Nephron progenitor cell (in vitro differentiated cells): ENCODE data around the gene PDK2.

ENCODE experiments used
- DNase-seq: peaks from one replicate; pipeline ENCODE4 v3.0.0; 2021
- H3K27ac Mint-ChIP-seq: 2 replicates; pipeline ENCODE4 v1.8.0; 2021; ENCODE audit warnings: mild to moderate bottlenecking, moderate library complexity, mixed read lengths
- H3K27me3 Mint-ChIP-seq: 2 replicates; pipeline ENCODE4 v1.8.0; 2021; ENCODE audit warnings: mild to moderate bottlenecking, low read depth, mixed read lengths; ENCODE audit not compliant: poor library complexity
- H3K36me3 Mint-ChIP-seq: 2 replicates; pipeline ENCODE4 v1.8.0; 2021; ENCODE audit warnings: low read depth, mixed read lengths
- H3K4me1 Mint-ChIP-seq: 2 replicates; pipeline ENCODE4 v1.8.0; 2021; ENCODE audit warnings: mixed read lengths
- H3K4me3 Mint-ChIP-seq: 2 replicates; pipeline ENCODE4 v1.8.0; 2021; ENCODE audit warnings: mild to moderate bottlenecking, moderate library complexity, mixed read lengths
- H3K9me3 Mint-ChIP-seq: 2 replicates; pipeline ENCODE4 v1.8.0; 2021; ENCODE audit warnings: mild to moderate bottlenecking, moderate library complexity, mixed read lengths
- TF ChIP-seq, protein P1 (sequence below): fragments of 200-600 bp; sonication (generic); IDR thresholded peaks from 2 replicates; pipeline ENCODE4 v1.5.0; 2021; ENCODE audit warnings: antibody characterized with exemption

Gene PDK2

DNA sequence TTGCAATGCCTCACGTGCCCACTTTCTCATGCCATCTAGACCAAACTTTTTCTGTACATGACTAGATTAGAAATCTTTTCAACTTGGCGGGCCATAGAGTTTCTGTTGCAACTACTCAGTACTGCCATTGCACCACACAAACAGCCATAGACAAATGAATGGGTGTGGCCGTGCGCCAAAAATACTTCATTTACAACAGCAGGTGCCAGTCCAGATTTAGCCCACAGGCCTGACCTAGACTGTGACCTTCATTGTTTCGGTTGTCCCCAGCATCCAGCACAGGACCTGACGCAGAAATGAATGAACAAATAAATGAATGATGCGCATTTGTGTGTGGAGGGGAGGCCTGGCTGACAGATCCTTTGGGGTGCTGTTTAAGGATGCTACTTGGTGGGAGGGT is 14.3 kb upstream of the PDK2 start:
- H3K27me3 Mint-ChIP-seq: peaks cover 38% of the 10 kb centered on the region
- TF ChIP-seq, protein P1, sequence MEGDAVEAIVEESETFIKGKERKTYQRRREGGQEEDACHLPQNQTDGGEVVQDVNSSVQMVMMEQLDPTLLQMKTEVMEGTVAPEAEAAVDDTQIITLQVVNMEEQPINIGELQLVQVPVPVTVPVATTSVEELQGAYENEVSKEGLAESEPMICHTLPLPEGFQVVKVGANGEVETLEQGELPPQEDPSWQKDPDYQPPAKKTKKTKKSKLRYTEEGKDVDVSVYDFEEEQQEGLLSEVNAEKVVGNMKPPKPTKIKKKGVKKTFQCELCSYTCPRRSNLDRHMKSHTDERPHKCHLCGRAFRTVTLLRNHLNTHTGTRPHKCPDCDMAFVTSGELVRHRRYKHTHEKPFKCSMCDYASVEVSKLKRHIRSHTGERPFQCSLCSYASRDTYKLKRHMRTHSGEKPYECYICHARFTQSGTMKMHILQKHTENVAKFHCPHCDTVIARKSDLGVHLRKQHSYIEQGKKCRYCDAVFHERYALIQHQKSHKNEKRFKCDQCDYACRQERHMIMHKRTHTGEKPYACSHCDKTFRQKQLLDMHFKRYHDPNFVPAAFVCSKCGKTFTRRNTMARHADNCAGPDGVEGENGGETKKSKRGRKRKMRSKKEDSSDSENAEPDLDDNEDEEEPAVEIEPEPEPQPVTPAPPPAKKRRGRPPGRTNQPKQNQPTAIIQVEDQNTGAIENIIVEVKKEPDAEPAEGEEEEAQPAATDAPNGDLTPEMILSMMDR: no peak
- no peak overlapping the region for H3K27ac Mint-ChIP-seq
- H3K36me3 Mint-ChIP-seq: peaks cover 4% of the 10 kb centered on the region
- H3K9me3 Mint-ChIP-seq: no peaks in the 10 kb centered on the region
- no peak for DNase-seq
- H3K4me1 Mint-ChIP-seq: peaks cover 15% of the 10 kb centered on the region
- H3K4me3 Mint-ChIP-seq: no peak overlapping the region

DNA sequence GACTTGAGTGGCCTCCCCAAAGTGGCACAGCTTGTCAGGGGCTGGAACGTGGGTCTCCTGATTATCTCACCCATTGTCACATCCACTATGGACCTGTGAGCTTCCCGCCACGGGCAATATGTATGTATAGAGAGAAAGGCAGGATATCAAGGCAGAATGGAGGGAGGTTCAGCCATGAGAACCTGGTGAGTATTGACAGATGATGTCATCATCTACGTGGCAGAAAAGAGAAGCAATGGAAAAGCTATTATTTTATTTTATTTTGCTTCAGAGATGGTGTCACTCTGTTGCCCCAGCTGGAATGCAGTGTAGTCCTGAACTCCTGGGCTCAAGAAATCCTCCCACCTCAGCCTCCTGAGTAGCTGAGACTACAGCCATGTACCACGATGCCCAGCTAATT is 13.4 kb upstream of the PDK2 start:
- DNase-seq: no peak
- H3K9me3 Mint-ChIP-seq: no peaks in the 10 kb centered on the region
- peaks cover 4% of the 10 kb centered on the region for H3K36me3 Mint-ChIP-seq
- no peak overlapping the region for H3K4me3 Mint-ChIP-seq
- H3K27me3 Mint-ChIP-seq: peaks cover 30% of the 10 kb centered on the region
- H3K27ac Mint-ChIP-seq: no peak overlapping the region
- TF ChIP-seq, protein P1: no peak
- H3K4me1 Mint-ChIP-seq: peaks cover 11% of the 10 kb centered on the region

DNA sequence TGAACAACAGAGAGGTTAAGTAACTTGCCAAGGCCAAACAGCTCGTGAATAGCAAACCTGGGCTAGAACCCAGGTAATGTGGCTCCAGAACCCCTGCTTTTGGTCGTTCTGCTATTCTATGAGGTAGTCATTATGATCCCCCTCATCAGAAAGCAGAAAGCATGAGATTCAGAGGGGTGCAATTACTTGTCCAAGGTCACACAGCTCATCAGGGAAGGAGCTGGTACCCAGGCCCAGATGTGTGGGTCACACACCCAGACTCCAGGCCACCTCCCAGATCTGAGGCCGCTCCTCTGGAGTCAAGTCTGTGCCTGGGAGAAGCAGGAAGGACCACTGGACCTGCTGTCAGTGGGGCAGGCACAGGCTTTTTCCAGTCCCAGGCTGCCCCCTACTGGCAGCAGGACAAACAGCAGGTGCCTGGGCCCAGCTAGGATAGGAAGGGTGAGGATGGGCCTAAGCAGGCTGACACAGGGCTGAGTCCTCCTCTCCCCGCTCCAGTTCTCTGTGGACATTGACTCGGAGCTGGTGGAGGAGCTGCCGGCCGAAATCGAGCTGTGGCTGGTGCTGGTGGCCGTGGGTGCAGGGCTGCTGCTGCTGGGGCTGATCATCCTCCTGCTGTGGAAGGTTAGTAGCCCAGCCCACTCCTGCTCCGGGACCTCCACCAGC is 7.8 kb upstream of the PDK2 start:
- DNase-seq: peak; percentile 81
- peaks cover 23% of the 10 kb centered on the region for H3K4me1 Mint-ChIP-seq
- H3K27ac Mint-ChIP-seq: no peak overlapping the region
- H3K36me3 Mint-ChIP-seq: no peaks in the 10 kb centered on the region
- H3K4me3 Mint-ChIP-seq: no peak overlapping the region
- TF ChIP-seq, protein P1: peak; percentile 92
- H3K9me3 Mint-ChIP-seq: no peaks in the 10 kb centered on the region
- peaks cover 33% of the 10 kb centered on the region for H3K27me3 Mint-ChIP-seq

- peaks cover 23% of the 10 kb centered on the region for H3K4me1 Mint-ChIP-seq
- no peak overlapping the region for H3K27ac Mint-ChIP-seq
- no peaks in the 10 kb centered on the region for H3K9me3 Mint-ChIP-seq
- H3K36me3 Mint-ChIP-seq: no peaks in the 10 kb centered on the region
- TF ChIP-seq, protein P1: no peak
- H3K4me3 Mint-ChIP-seq: no peak overlapping the region
- H3K27me3 Mint-ChIP-seq: peaks cover 30% of the 10 kb centered on the region
- no peak for DNase-seq
Observed at GRCh38 chr17:50087912-50088405, 7.2 kb upstream of the PDK2 start.

- Mint-ChIP-seq H3K27me3 (peaks cover 34% of the 10 kb centered on the region), H3K4me1 (peaks cover 31% of the 10 kb centered on the region), H3K4me3 (no peak overlapping the region), H3K27ac (no peak overlapping the region), H3K36me3 (no peaks in the 10 kb centered on the region), H3K9me3 (no peaks in the 10 kb centered on the region)
- no peak for DNase-seq
- TF ChIP-seq, protein P1: no peak
Observed at GRCh38 chr17:50088952-50089825, 6.0 kb upstream of the PDK2 start.
